Measurements from ENCODE around the gene FNIP1. TPM values are rescaled to one million over a fixed set of nuclear protein-coding genes. Genes with fewer than 3 reads are reported as not detected.

FNIP1 gene
- total and polyA plus RNA-seq, 2 donors (not counting 1 experiment from before 2014, with no cell fraction given): 10.3 to 52.8 TPM

GRCh38 chr5:131709043-131709442 lies 87.8 kb downstream of the FNIP1 start:
- H4K20me1 ChIP-seq (ENCODE audit: control insufficient read depth, insufficient read depth, low read length, poor library complexity, severe bottlenecking): no peaks in the 10 kb centered on the region
- no CpG with 5 or more reads among the region's 3 CpGs for WGBS (ENCODE audit: insufficient coverage)
- H3K4me1 ChIP-seq (ENCODE audit: control insufficient read depth in 2 of 2, insufficient read depth in 2 of 2, low read length in 2 of 2): no peaks in the 10 kb centered on the region
- ATAC-seq (ENCODE audit: low read depth): no peak
- ChIA-PET POLR2A (no interaction called here), CTCF (interaction anchor here (0.7 to 3.9 kb wide), 4 partner anchors 65 to 391 kb away, joined by 4 to 16 read pairs (median 6); no protein-coding TSS in a partner anchor)
- Mint-ChIP-seq H3K4me1 (no peaks in the 10 kb centered on the region), H3K9me3 (ENCODE audit: insufficient read depth) (no peaks in the 10 kb centered on the region), H3K27me3 (no peaks in the 10 kb centered on the region), H3K4me3 (no peak overlapping the region), H3K27ac (no peak overlapping the region)
- H3K36me3 ChIP-seq (replicated peaks in 1 of 2; ENCODE audit: control extremely low read depth in 1 of 2, control insufficient read depth in 1 of 2, extremely low read depth in 1 of 2, insufficient read depth in 2 of 2, low read length in 1 of 2): peaks cover 7 to 34% of the 10 kb centered on the region in 2 experiments
- H3K9me3 ChIP-seq (ENCODE audit: control extremely low read depth in 1 of 3, control insufficient read depth in 2 of 3, insufficient read depth in 1 of 3, low read length in 2 of 3): no peaks in the 10 kb centered on the region
- TF ChIP-seq CTCF (IDR thresholded peaks at IDR 0.05) (no peak), EZH2 (IDR thresholded peaks at IDR 0.05; ENCODE audit: borderline replicate concordance, insufficient read depth, low read depth, low read length, poor library complexity, severe bottlenecking) (no peak)
- intact Hi-C loops (cut with micrococcal nuclease): no loop called here
- no peak overlapping the region for H3K4me3 ChIP-seq (ENCODE audit: control extremely low read depth in 1 of 5, extremely low read depth in 1 of 5, insufficient read depth in 1 of 5, low read depth in 2 of 5, low read length in 4 of 5)
- no peak overlapping the region for H3K4me2 ChIP-seq (replicated peaks; ENCODE audit: low read depth, low read length, poor library complexity, severe bottlenecking)
- no peaks in the 10 kb centered on the region for H3K79me2 ChIP-seq (ENCODE audit: control insufficient read depth, insufficient read depth, low read length)
- no peak overlapping the region for H3K9ac ChIP-seq (ENCODE audit: low read length)
- H3K27me3 ChIP-seq (replicated peaks in 1 of 4; ENCODE audit: control extremely low read depth in 1 of 4, control insufficient read depth in 3 of 4, insufficient read depth in 4 of 4, low read length in 3 of 4): no peaks in the 10 kb centered on the region
- no peak for DNase-seq
- H3K27ac ChIP-seq (ENCODE audit: low read length in 2 of 2): no peak overlapping the region
- H2AFZ ChIP-seq (ENCODE audit: insufficient read depth, low read depth, low read length, poor library complexity, severe bottlenecking): no peak overlapping the region

- Mint-ChIP-seq H3K4me1 (no peaks in the 10 kb centered on the region), H3K4me3 (no peak overlapping the region), H3K27ac (no peak overlapping the region), H3K27me3 (no peaks in the 10 kb centered on the region), H3K9me3 (ENCODE audit: insufficient read depth) (no peaks in the 10 kb centered on the region)
- H3K4me3 ChIP-seq (ENCODE audit: control extremely low read depth in 1 of 5, extremely low read depth in 1 of 5, insufficient read depth in 1 of 5, low read depth in 2 of 5, low read length in 4 of 5): no peak overlapping the region
- DNase-seq: no peak
- peaks cover 19 to 60% of the 10 kb centered on the region in 2 experiments for H3K36me3 ChIP-seq (replicated peaks in 1 of 2; ENCODE audit: control extremely low read depth in 1 of 2, control insufficient read depth in 1 of 2, extremely low read depth in 1 of 2, insufficient read depth in 2 of 2, low read length in 1 of 2)
- no peak overlapping the region for H3K9ac ChIP-seq (ENCODE audit: low read length)
- TF ChIP-seq CTCF (IDR thresholded peaks at IDR 0.05) (no peak), EZH2 (IDR thresholded peaks at IDR 0.05; ENCODE audit: borderline replicate concordance, insufficient read depth, low read depth, low read length, poor library complexity, severe bottlenecking) (no peak)
- no CpG with 5 or more reads among the region's 5 CpGs for WGBS (ENCODE audit: insufficient coverage)
- no peak overlapping the region for H2AFZ ChIP-seq (ENCODE audit: insufficient read depth, low read depth, low read length, poor library complexity, severe bottlenecking)
- no peaks in the 10 kb centered on the region for H3K9me3 ChIP-seq (ENCODE audit: control extremely low read depth in 1 of 3, control insufficient read depth in 2 of 3, insufficient read depth in 1 of 3, low read length in 2 of 3)
- ChIA-PET CTCF (no interaction called here), POLR2A (no interaction called here)
- H3K4me2 ChIP-seq (replicated peaks; ENCODE audit: low read depth, low read length, poor library complexity, severe bottlenecking): no peak overlapping the region
- H3K79me2 ChIP-seq (ENCODE audit: control insufficient read depth, insufficient read depth, low read length): no peaks in the 10 kb centered on the region
- intact Hi-C loops (cut with micrococcal nuclease): no loop called here
- H4K20me1 ChIP-seq (ENCODE audit: control insufficient read depth, insufficient read depth, low read length, poor library complexity, severe bottlenecking): no peaks in the 10 kb centered on the region
- ATAC-seq (ENCODE audit: low read depth): no peak
- H3K4me1 ChIP-seq (ENCODE audit: control insufficient read depth in 2 of 2, insufficient read depth in 2 of 2, low read length in 2 of 2): no peaks in the 10 kb centered on the region
- no peak overlapping the region for H3K27ac ChIP-seq (ENCODE audit: low read length in 2 of 2)
- no peaks in the 10 kb centered on the region for H3K27me3 ChIP-seq (replicated peaks in 1 of 4; ENCODE audit: control extremely low read depth in 1 of 4, control insufficient read depth in 3 of 4, insufficient read depth in 4 of 4, low read length in 3 of 4)
These were observed 90.5 kb downstream of the FNIP1 start for GRCh38 chr5:131706281-131706680.
